COLO668 (cell line): Measurements from ENCODE around the gene PLEKHB2.
A peak's percentile ranks its signal among the peaks of the same experiment; 100 is the strongest.
"Not testable (repeated sequence)": the region's sequence is repeated elsewhere in the genome, so short reads cannot be mapped to it uniquely, and the experiment has no call there.

ENCODE experiments used
- DNase-seq: peaks from one replicate; lab custom pipeline; 2025; ENCODE audit not compliant: unreplicated experiment; lab: John Stamatoyannopoulos, UW

Gene PLEKHB2

GRCh38 chr2:131142849-131143248, 37.7 kb downstream of the PLEKHB2 start:
- DNase-seq: no peak

GRCh38 chr2:131143803-131144202, 38.7 kb downstream of the PLEKHB2 start:
- no peak for DNase-seq

GRCh38 chr2:131145040-131145439, 39.9 kb downstream of the PLEKHB2 start:
- no peak for DNase-seq

- no peak for DNase-seq
These were observed 41.1 kb downstream of the PLEKHB2 start for GRCh38 chr2:131146231-131146630.

DNA sequence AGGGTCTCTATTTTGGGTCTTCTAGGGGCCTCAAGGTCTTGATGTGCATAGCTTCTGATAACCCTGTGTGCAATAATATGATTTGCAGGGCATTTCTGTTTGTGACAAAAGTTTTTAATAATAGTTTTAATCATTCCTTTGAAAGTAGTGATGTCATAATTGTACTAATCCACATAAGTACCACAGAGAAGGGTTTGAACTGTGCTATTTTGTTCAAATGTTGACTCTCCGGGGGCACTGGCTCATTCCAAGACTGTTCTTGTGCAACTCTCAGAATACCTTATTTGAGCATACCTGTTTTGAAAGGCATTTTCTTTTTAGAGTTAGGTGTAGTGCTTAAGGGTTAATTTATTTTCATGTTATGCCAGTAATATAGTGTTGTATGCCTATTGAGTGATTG, 41.6 kb downstream of the PLEKHB2 start:
- DNase-seq: no peak

- DNase-seq: no peak
These were observed 43.3 kb downstream of the PLEKHB2 start for GRCh38 chr2:131148426-131148825.

GRCh38 chr2:131150109-131150508, 45.0 kb downstream of the PLEKHB2 start:
- DNase-seq: not testable (repeated sequence)

- no peak for DNase-seq
These were observed 46.3 kb downstream of the PLEKHB2 start for GRCh38 chr2:131151398-131151797.

DNA sequence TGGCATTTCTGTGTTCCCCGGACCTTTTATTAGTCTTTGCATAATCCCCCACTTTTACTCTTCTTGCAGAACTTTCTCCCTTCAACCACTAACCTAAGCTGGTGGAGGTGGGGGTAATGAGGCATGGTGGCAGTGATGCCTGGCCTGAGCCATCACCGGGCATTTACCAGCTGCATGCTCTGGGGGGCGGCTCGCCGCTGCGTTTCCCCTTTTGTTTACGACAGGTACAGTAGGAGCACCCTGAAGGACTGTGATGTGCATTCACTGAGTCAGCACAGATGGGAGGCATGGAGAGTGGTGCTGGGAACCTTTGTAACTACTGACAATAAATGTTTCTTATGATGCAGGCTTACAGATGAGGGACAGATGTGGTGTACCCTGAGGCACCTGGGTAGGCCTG, 46.9 kb downstream of the PLEKHB2 start:
- DNase-seq: no peak

DNA sequence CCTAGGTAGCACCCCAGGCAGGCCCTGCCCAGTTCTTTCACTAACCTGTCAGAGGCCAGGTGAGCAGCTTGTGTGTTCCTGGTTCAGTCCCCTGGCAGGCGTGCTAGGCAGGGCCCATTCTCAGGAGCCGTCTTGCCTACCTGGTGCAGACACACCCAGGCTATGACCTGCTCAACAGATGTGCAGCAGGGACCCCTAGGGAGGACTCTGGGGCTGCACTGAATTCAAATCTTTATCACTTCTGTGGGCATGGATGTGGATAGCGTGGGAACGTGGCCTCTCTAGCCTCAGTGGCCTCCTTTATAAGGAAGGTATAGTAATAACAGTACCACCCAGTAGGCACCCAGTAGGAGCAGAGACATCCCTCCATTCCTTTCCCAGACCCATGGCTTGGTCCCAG, 48.4 kb downstream of the PLEKHB2 start:
- no peak for DNase-seq

GRCh38 chr2:131154071-131154531, 49.0 kb downstream of the PLEKHB2 start:
- peak; percentile 57 for DNase-seq

DNA sequence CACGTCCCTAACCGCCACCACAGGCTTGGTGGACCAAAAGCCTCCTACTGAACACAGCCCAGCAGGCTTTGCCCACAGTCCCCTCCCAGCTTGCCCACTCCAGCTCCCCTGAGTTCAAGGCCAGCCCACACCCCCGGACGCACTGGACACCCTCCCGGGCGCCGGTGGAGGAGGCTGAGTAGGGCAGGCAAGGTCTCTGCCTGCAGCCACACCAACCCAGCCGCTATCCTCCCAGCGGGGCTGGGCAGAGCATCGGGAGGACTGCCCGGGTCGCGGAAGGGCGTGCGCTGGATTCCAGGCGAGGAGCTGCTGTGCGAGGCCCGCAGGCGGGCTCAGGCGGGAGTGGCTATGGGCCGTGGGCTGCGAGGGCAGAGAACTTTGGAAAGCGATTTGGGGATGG, 49.5 kb downstream of the PLEKHB2 start:
- no peak for DNase-seq

GRCh38 chr2:131155208-131155855, 50.2 kb downstream of the PLEKHB2 start:
- no peak for DNase-seq

GRCh38 chr2:131156452-131157149, 51.5 kb downstream of the PLEKHB2 start:
- DNase-seq: peak; percentile 16

GRCh38 chr2:131165562-131165961, 60.4 kb downstream of the PLEKHB2 start:
- not testable (repeated sequence) for DNase-seq

- no peak for DNase-seq
These were observed 63.4 kb downstream of the PLEKHB2 start for GRCh38 chr2:131168538-131168937.

GRCh38 chr2:131178050-131178449, 72.9 kb downstream of the PLEKHB2 start:
- not testable (repeated sequence) for DNase-seq

DNA sequence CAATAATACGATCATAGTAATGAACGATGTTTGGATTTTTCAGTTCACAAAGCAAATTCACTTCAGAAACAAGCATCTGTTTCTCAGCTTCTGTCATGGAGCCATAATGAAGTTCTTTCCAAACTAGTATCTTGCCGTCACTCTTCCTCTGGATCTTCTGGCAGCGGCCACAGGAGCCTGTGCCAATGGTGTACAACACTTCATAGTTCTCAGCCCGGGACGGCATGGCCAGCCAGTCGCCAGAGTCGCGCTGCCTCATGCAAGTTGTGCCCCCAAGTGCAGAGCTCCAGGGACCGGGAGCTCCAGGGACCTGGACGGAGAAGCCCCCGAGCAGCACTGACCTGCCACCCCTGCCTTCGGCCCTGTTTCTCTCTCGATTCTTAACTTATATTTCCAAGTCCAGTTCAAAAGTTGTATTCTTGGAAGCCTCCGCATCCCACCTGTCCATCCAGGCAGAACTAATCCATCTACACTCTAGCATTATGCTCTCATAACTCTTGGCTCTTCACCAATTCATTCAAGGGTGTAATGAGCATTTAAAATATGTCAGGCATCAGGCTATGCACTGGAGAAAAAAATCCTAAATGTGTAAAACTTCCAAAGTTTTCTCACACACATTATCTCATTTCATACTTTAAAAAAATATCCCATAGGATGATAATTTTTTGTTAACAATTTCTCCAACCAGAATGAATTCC, 73.7 kb downstream of the PLEKHB2 start:
- not testable (repeated sequence) for DNase-seq

DNA sequence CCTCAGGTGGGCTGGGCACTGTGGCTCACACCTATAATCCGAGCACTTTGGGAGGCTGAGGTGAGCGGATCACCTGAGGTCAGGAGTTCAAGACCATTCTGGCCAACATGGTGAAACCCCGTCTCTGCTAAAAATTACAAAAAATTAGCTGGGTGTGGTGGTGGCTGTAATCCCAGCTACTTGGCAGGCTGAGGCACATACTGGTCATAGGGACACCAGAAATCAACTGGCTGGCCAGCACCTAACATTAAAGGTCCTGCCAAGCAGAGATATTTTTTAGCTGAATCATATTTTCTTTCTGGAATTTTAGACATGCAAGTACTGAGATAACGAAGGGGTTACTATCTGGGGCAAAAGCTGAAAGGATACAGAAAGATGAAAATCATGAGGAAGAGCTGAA, 76.3 kb downstream of the PLEKHB2 start:
- not testable (repeated sequence) for DNase-seq

DNA sequence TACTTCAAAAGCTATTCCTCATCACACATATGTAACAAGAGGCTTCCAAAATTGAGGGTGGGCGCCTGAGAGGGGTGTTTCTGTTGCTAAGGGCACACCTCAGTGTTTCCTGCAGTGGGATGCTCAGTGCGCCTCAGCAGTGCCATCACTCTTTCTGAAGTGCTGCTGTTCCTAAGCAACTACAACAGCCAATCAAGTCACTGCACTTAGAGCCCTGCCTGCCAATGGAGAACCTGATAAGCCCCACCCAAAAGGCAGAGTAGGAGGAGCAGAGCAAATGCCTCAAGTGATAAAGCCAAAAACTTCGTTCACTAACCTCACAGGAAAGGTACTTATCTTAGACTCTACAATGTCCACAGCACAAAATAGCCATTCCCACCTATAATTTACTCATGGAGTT, 88.3 kb downstream of the PLEKHB2 start:
- DNase-seq: not testable (repeated sequence)

DNA sequence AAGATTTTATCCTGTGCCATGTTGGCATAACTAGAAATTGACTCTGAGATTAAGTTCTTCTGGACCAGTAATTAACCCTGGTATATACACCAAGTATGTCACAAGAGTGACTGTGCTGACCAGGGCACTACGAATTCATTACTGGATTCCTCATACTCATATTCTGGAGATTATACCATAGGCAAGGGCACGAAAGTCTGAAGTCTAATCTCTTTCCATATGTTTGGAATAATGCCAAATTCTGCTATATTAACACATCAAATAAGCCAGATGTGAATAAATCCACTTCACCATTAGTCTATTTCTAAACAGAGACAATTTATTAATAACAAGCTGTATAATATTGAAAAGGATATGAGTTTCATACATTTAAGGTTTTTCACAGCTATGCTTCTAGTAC, 91.0 kb downstream of the PLEKHB2 start:
- not testable (repeated sequence) for DNase-seq
